Gastrocnemius medialis (tissue), 4 donors: ENCODE measurements around the gene TYSND1. TPM values are rescaled to one million over a fixed set of nuclear protein-coding genes. Genes with fewer than 3 reads are reported as not detected.
A peak's percentile ranks its signal among the peaks of the same experiment; 100 is the strongest.

Experiments used
- ATAC-seq, 2 donors: fragments of 150-250 bp; one replicate each; pipeline ENCODE4 v1.9.1; 2016
- DNase-seq, 2 donors: peaks; one replicate each; pipeline ENCODE4 v3.0.0-alpha.2; 2019
- H3K27ac ChIP-seq, 4 donors: fragments of 200-600 bp; sonication (generic); 1 replicate in 1 of 4; 2 replicates in 3 of 4; pipeline ENCODE4 v1.5.1; 2016 to 2018; ENCODE audit warnings: mild to moderate bottlenecking in 2 of 4, moderate library complexity in 1 of 4
- H3K27me3 ChIP-seq, 3 donors: fragments of 200-600 bp; sonication (generic) in 2 of 3; 1 replicate in 1 of 3; 2 replicates in 2 of 3; pipeline versions ENCODE4 v1.5.1 to v1.6.0; 2016 to 2019; ENCODE audit warnings: mild to moderate bottlenecking in 1 of 3, moderate library complexity in 1 of 3
- H3K36me3 ChIP-seq, 2 donors: fragments of 200-600 bp; sonication (generic) in 1 of 2; one replicate each; pipeline ENCODE4 v1.5.1; 2017 to 2018
- H3K4me1 ChIP-seq, 2 donors: fragments of 200-600 bp; sonication (generic) in 1 of 2; one replicate each; pipeline ENCODE4 v1.5.1; 2016 to 2017; ENCODE audit warnings: mild to moderate bottlenecking in 2 of 2
- H3K4me3 ChIP-seq, 4 donors: fragments of 200-600 bp; sonication (generic) in 3 of 4; 1 replicate in 1 of 4; 2 replicates in 3 of 4; pipeline ENCODE4 v1.5.1; 2016 to 2019; ENCODE audit warnings: mild to moderate bottlenecking in 2 of 4
- H3K9me3 ChIP-seq, 3 donors: fragments of 200-600 bp; sonication (generic) in 2 of 3; 1 replicate in 1 of 3; 2 replicates in 2 of 3; pipeline ENCODE4 v1.5.1; 2016 to 2019
- POLR2A ChIP-seq, 2 donors: fragments of 450-650 bp; IDR thresholded peaks; one replicate each; pipeline ENCODE4 v1.6.1; 2017; ENCODE audit warnings: antibody characterized with exemption in 2 of 2, mild to moderate bottlenecking in 2 of 2, moderate library complexity in 2 of 2
- in situ Hi-C, 4 donors: fragments of 200-750 bp; cut with MboI; loops; one replicate each; pipeline versions ENCODE4 v1.15.0 to v1.8.0; 2017; ENCODE audit warnings: low sequenced_read_pairs in 4 of 4
- intact Hi-C: fragments of 100-400 bp; cut with DNase I; formaldehyde crosslinking; loops from one replicate; pipeline ENCODE4 v1.15.1; 2023; ENCODE audit warnings: low total_unique reads
- total RNA-seq, 4 donors: library from RNA; depleted of rRNA; stranded (reverse); fragments of >200 nt; gene quantifications; one replicate each; pipeline versions ENCODE4 v1.1.0 to v1.2.3, GENCODE V29; 2016
- TF ChIP-seq, protein P1 (sequence below), 5 experiments: fragments of 450-650 bp in 3 of 5; fragments of 200-600 bp in 2 of 5; sonication (generic) in 2 of 5; IDR thresholded peaks in 4 of 5; conservative IDR thresholded peaks in 1 of 5; 1 replicate in 4 of 5; 2 replicates in 1 of 5; pipeline ENCODE4 v1.5.1; 2016 to 2019; ENCODE audit warnings: antibody characterized with exemption in 5 of 5, mild to moderate bottlenecking in 3 of 5, moderate library complexity in 3 of 5

TYSND1 gene
- total RNA-seq, 4 donors from 2014 or later = 2.7 to 10.3 (median 4.7) TPM

DNA sequence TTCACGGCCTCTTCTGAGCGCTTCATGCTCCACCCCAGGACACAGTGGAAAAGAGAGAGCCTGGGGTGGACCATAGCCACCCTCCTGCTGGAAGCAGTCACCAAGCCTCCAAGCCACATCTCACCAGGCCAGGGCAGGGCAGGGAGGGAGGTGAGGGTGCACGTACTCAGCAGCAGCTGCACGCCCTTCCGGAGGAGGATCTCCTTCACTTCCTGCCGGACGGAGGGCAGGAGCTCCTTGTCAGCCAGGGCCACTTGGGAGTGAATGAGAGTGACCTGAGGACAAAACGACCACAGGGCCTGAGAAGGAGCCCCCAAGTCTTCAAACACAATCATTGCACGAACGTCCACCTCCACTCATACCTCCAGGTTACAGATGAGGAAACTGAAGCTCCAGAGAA lies 28.9 kb downstream of the TYSND1 start:
- Histone ChIP-seq H3K4me3 (no peak overlapping the region), H3K36me3 (peaks cover 0 to 48% of the 10 kb centered on the region in 2 donors), H3K27me3 (no peaks in the 10 kb centered on the region), H3K27ac (no peak overlapping the region), H3K9me3 (no peaks in the 10 kb centered on the region), H3K4me1 (peaks cover 12 to 13% of the 10 kb centered on the region in 2 donors)
- DNase-seq (no peak), ATAC-seq (no peak)
- no peak for TF ChIP-seq POLR2A (IDR thresholded peaks at IDR 0.05)
- TF ChIP-seq, protein P1, sequence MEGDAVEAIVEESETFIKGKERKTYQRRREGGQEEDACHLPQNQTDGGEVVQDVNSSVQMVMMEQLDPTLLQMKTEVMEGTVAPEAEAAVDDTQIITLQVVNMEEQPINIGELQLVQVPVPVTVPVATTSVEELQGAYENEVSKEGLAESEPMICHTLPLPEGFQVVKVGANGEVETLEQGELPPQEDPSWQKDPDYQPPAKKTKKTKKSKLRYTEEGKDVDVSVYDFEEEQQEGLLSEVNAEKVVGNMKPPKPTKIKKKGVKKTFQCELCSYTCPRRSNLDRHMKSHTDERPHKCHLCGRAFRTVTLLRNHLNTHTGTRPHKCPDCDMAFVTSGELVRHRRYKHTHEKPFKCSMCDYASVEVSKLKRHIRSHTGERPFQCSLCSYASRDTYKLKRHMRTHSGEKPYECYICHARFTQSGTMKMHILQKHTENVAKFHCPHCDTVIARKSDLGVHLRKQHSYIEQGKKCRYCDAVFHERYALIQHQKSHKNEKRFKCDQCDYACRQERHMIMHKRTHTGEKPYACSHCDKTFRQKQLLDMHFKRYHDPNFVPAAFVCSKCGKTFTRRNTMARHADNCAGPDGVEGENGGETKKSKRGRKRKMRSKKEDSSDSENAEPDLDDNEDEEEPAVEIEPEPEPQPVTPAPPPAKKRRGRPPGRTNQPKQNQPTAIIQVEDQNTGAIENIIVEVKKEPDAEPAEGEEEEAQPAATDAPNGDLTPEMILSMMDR (IDR thresholded peaks at IDR 0.05 in 4 of 5, conservative IDR thresholded peaks at IDR 0.05 in 1 of 5) = no peak
- intact Hi-C loops = no loop called here
- in situ Hi-C loops = no loop called here

DNA sequence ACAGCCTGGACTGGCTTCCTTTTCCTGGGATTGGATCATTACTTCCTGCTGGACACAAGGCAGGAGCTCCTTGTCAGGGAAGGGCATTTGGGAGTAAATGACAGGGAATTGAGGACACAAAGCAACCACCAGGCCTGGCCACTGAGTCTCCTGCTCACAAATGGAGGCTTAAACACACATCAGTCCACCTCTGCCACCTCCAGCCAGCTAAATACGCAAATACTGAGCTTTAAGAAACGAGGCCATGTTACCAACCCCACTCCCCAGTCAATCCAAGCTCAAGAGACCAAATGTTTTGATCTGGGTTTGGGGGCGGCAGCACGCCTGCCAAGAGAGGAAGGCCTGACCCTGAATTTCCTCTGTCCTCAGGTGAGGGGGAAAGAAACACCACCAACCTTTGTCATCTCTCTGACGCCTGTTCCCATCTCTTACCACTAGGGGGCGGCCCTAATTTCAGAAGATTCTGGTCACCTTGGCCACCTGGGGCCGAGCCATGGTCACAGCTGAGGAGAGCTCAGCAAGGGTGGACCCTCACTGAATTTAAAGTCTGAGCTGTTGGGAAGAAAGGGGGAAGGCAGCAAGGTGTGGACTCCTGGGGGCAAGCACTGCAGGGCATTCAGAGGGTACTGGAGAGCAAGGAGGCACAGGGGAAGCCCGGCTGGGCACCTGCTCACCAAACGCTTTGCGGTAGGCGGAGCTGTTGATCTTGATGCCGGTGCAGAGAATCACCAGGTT lies 30.4 kb downstream of the TYSND1 start:
- in situ Hi-C loops = no loop called here
- intact Hi-C loops = loop anchor here (1.0 kb wide), 1 partner anchor 30 kb away; the partner anchor contains the start of gene TYSND1

DNA sequence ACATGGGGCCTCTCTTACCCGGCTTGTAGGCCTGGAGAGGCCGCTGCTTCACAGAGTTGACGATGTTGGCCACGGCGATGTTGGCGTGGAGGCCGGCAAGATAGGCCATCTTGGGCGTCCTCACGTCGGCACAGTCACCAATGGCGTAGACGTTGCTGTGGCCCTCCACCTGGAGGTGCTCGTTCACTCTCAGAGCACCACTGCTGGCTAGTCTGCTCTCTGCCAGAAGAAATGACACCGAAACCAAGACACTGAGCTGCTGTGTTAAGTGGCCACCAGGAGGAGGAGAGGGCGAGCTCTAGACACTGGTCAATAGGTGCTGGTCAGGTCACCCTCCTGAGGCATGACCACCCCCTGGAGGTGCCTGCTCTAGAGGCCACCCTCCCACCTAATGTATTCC lies 31.6 kb downstream of the TYSND1 start:
- Histone ChIP-seq H3K4me1 (peaks cover 12 to 13% of the 10 kb centered on the region in 2 donors), H3K27ac (no peak overlapping the region), H3K9me3 (no peaks in the 10 kb centered on the region), H3K27me3 (no peaks in the 10 kb centered on the region), H3K4me3 (no peak overlapping the region), H3K36me3 (peaks cover 0 to 64% of the 10 kb centered on the region in 2 donors)
- in situ Hi-C loops = no loop called here
- ATAC-seq (no peak), DNase-seq (no peak)
- TF ChIP-seq POLR2A (IDR thresholded peaks at IDR 0.05) = no peak
- TF ChIP-seq, protein P1 (IDR thresholded peaks at IDR 0.05 in 4 of 5, conservative IDR thresholded peaks at IDR 0.05 in 1 of 5) = no peak
- intact Hi-C loops = no loop called here

More for the DNA sequence above, 30.4 kb downstream of the TYSND1 start:
- DNase-seq = peak in 1 of 2 donors; percentile 60
- Histone ChIP-seq H3K9me3 (no peaks in the 10 kb centered on the region), H3K27me3 (no peaks in the 10 kb centered on the region), H3K27ac (no peak overlapping the region), H3K4me3 (no peak overlapping the region), H3K36me3 (peaks cover 0 to 63% of the 10 kb centered on the region in 2 donors), H3K4me1 (peaks cover 12 to 13% of the 10 kb centered on the region in 2 donors)
- TF ChIP-seq, protein P1 (IDR thresholded peaks at IDR 0.05 in 4 of 5, conservative IDR thresholded peaks at IDR 0.05 in 1 of 5) = peak; percentile 64 to 90 (median 85)
- TF ChIP-seq POLR2A (IDR thresholded peaks at IDR 0.05) = no peak
- peak; percentile 56 to 77 for ATAC-seq

DNA sequence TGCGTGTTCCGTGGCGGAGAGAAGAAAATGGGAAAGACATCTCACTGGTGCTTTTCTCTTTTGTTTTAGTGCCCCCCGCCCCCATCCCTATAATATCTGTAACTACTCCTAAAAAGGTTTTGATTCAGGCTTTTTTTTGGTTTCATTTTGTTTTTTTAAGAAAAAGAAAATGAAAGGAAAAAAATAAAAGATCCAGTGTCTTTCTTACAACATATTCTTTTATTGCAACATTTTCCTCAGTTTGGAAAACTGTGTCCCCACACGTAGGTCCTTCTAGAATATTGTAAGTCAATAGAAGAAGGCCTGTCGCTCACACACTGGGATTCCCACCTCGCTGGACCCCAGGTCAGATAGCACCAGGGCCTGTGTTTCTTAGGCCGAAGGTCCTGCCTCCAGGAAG lies 34.4 kb downstream of the TYSND1 start:
- Histone ChIP-seq H3K4me3 (no peak overlapping the region), H3K9me3 (no peaks in the 10 kb centered on the region), H3K36me3 (peaks cover 0 to 62% of the 10 kb centered on the region in 2 donors), H3K4me1 (peaks cover 0 to 3% of the 10 kb centered on the region in 2 donors), H3K27me3 (no peaks in the 10 kb centered on the region), H3K27ac (no peak overlapping the region)
- in situ Hi-C loops (no loop called here), intact Hi-C loops (no loop called here)
- DNase-seq = no peak
- TF ChIP-seq, protein P1 (IDR thresholded peaks at IDR 0.05 in 4 of 5, conservative IDR thresholded peaks at IDR 0.05 in 1 of 5) = no peak
- no peak for TF ChIP-seq POLR2A (IDR thresholded peaks at IDR 0.05)
- ATAC-seq = no peak
